Mesothelial cell of epicardium (in vitro differentiated cells): ENCODE results near the gene ZNF397. TPM values are rescaled to one million over a fixed set of nuclear protein-coding genes. Genes with fewer than 3 reads are reported as not detected.

Experiments
- DNase-seq, 2 experiments: peaks; one replicate each; pipeline ENCODE4 v3.0.0; 2021; ENCODE audit warnings: low spot score in 2 of 2; ENCODE audit not compliant: unreplicated experiment in 2 of 2
- H3K27ac Mint-ChIP-seq: 2 replicates; pipeline ENCODE4 v1.8.0; 2021; ENCODE audit warnings: mixed read lengths
- H3K27me3 Mint-ChIP-seq: 2 replicates; pipeline ENCODE4 v1.8.0; 2021; ENCODE audit warnings: low read depth, mixed read lengths
- H3K36me3 Mint-ChIP-seq: 2 replicates; pipeline ENCODE4 v1.8.0; 2021; ENCODE audit warnings: mixed read lengths
- H3K4me1 Mint-ChIP-seq: 2 replicates; pipeline ENCODE4 v1.8.0; 2021; ENCODE audit warnings: mixed read lengths
- H3K4me3 Mint-ChIP-seq: 2 replicates; pipeline ENCODE4 v1.8.0; 2021; ENCODE audit warnings: mild to moderate bottlenecking, moderate library complexity, mixed read lengths
- H3K9me3 Mint-ChIP-seq: 2 replicates; pipeline ENCODE4 v1.8.0; 2021; ENCODE audit warnings: mixed read lengths
- total RNA-seq: library from RNA; stranded (reverse); gene quantifications from 3 replicates; pipeline ENCODE4 v1.2.1, GENCODE V29; 2021
- TF ChIP-seq, protein P1 (sequence below): fragments of 200-600 bp; sonication (generic); IDR thresholded peaks from one replicate; pipeline ENCODE4 v1.5.0; 2021; ENCODE audit warnings: antibody characterized with exemption; ENCODE audit not compliant: unreplicated experiment

ZNF397 gene
- total RNA-seq, 1 donor from 2014 or later: 43.3 TPM

DNA sequence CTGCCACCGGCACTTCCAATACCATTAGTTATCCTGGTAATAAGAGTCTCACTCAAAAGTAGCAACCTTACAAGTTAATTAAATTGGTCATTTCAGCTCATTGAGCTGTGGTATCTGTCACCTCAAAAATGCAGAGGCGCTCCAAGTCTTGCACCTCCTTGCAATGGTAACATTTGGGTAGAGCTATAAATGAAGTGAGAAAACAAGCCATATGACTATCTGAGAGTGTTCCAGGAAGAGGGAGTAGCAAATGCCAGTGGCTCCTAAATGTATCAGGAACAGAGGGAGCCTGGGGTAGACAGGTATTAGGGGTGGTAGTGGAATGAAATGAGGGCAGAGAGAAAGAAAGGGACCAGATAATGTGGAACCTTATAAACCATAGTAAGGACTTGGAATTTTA, 55.2 kb downstream of the ZNF397 start:
- TF ChIP-seq, protein P1, sequence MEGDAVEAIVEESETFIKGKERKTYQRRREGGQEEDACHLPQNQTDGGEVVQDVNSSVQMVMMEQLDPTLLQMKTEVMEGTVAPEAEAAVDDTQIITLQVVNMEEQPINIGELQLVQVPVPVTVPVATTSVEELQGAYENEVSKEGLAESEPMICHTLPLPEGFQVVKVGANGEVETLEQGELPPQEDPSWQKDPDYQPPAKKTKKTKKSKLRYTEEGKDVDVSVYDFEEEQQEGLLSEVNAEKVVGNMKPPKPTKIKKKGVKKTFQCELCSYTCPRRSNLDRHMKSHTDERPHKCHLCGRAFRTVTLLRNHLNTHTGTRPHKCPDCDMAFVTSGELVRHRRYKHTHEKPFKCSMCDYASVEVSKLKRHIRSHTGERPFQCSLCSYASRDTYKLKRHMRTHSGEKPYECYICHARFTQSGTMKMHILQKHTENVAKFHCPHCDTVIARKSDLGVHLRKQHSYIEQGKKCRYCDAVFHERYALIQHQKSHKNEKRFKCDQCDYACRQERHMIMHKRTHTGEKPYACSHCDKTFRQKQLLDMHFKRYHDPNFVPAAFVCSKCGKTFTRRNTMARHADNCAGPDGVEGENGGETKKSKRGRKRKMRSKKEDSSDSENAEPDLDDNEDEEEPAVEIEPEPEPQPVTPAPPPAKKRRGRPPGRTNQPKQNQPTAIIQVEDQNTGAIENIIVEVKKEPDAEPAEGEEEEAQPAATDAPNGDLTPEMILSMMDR: no peak
- Mint-ChIP-seq H3K36me3 (peaks cover 57% of the 10 kb centered on the region), H3K27ac (no peak overlapping the region), H3K4me3 (no peak overlapping the region), H3K9me3 (peaks cover 24% of the 10 kb centered on the region), H3K27me3 (no peaks in the 10 kb centered on the region), H3K4me1 (peaks cover 13% of the 10 kb centered on the region)
- DNase-seq: no peak

DNA sequence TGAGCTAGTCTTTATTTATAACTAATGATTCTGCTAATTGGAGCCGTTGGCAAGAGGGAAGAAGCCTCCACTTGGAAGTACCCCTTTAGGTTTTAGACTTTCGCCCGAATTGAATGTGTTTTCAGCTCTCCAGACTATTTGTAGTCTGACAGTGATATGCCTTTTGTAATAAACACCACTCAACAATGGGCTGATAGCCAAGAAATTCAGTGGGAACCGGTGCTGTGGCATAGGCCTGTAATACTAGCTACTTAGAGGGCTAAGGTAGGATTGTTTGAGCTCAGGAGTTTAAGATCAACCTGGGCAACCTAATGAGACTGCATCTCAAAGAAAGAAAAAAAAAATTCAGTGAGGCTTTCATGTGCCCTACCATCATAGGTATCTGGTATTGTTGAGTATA, 62.8 kb downstream of the ZNF397 start:
- Mint-ChIP-seq H3K9me3 (peaks cover 77% of the 10 kb centered on the region), H3K4me3 (no peak overlapping the region), H3K27me3 (no peaks in the 10 kb centered on the region), H3K4me1 (no peaks in the 10 kb centered on the region), H3K27ac (no peak overlapping the region), H3K36me3 (peaks cover 92% of the 10 kb centered on the region)
- TF ChIP-seq, protein P1: no peak
- no peak for DNase-seq

DNA sequence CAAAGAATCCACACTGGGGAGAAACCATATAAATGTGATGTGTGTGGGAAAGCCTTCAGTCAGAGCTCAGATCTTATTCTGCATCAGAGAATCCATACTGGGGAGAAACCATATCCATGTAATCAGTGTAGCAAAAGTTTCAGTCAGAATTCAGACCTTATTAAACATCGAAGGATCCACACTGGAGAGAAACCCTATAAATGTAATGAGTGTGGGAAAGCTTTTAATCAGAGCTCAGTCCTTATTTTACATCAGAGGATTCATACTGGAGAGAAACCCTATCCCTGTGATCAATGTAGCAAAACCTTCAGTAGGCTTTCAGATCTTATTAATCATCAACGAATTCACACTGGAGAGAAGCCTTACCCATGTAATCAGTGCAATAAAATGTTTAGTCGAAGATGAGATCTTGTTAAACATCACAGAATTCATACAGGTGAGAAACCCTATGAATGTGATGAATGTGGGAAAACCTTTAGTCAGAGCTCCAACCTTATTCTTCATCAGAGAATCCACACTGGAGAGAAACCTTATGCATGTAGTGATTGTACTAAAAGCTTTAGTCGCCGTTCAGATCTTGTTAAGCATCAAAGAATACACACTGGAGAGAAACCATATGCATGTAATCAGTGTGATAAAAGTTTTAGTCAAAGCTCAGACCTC, 65.9 kb downstream of the ZNF397 start:
- Mint-ChIP-seq H3K4me3 (no peak overlapping the region), H3K27ac (no peak overlapping the region), H3K4me1 (no peaks in the 10 kb centered on the region), H3K9me3 (peaks cover 73% of the 10 kb centered on the region), H3K27me3 (no peaks in the 10 kb centered on the region), H3K36me3 (peaks cover 77% of the 10 kb centered on the region)
- TF ChIP-seq, protein P1: no peak
- no peak for DNase-seq

Other genes starting within 250 kb of the ZNF397 start
- gene MAPRE2, start 199.6 kb upstream of the ZNF397 start, total RNA-seq: 15.8 to 19.6 TPM (median 17.1 TPM) in 3 replicates
- gene ZSCAN30, start 49.2 kb downstream of the ZNF397 start, total RNA-seq: 23.8 to 29.3 TPM (median 27.1 TPM) in 3 replicates
- gene ZNF24, start 103.4 kb downstream of the ZNF397 start, total RNA-seq: 55.3 to 61.4 TPM (median 58.0 TPM) in 3 replicates
- gene ZNF396, start 136.3 kb downstream of the ZNF397 start, total RNA-seq: 1.2 to 1.8 TPM (median 1.6 TPM) in 3 replicates